ENCODE data around the gene LIMK1. TPM values are rescaled to one million over a fixed set of nuclear protein-coding genes. Genes with fewer than 3 reads are reported as not detected.
A peak's percentile ranks its signal among the peaks of the same experiment; 100 is the strongest.

Gene LIMK1
- polyA plus RNA-seq, 2 of the 4 experiments (the other 2 are of a cell fraction) = 17.6 to 28.9 TPM

GRCh38 chr7:74063223-74063641 is 20.4 kb upstream of the LIMK1 start:
- TF ChIP-seq RARB (CRISPR knock-in tag; IDR thresholded peaks at IDR 0.05) (no peak), EHMT2 (IDR thresholded peaks at IDR 0.05; ENCODE audit: low read depth) (no peak), ZSCAN20 (CRISPR knock-in tag; IDR thresholded peaks at IDR 0.05) (no peak), CBX8 (IDR thresholded peaks at IDR 0.05) (no peak), ATOH8 (CRISPR knock-in tag; IDR thresholded peaks at IDR 0.05; ENCODE audit: low read depth) (no peak), RNF2 (IDR thresholded peaks at IDR 0.05; ENCODE audit: borderline replicate concordance, low read depth) (no peak), MAZ (IDR thresholded peaks at IDR 0.05; ENCODE audit: borderline replicate concordance, low read depth, low read length) (no peak), PBX3 (IDR thresholded peaks at IDR 0.05) (no peak), ELK1 (IDR thresholded peaks at IDR 0.05; ENCODE audit: low read depth, low read length) (no peak), POLR2AphosphoS2 (conservative IDR thresholded peaks at IDR 0.05; ENCODE audit: low read length) (no peak), BCL3 (IDR thresholded peaks at IDR 0.05) (no peak)
- CTCF ChIA-PET = interaction anchor here (3.9 kb wide), 1 partner anchor 337 kb away, joined by 23 read pairs; no protein-coding TSS in a partner anchor
- no peak overlapping the region for H3K4me2 ChIP-seq
- FAIRE-seq (no peak), ATAC-seq (no peak), DNase-seq (ENCODE audit: low read depth in 1 of 2, low spot score in 1 of 2) (no peak)
- peaks cover 25% of the 10 kb centered on the region for H3K4me1 ChIP-seq
- H3K4me3 ChIP-seq = no peak overlapping the region
- WGBS (ENCODE audit: missing lambda C conversion rate) = 93% methylated on average over 13 of the region's 14 CpGs
- H3K27ac ChIP-seq = peak overlapping the region in 1 of 2 experiments; percentile 93; a peak in 3 of 6 replicates
- POLR2A ChIA-PET = no interaction called here
- no peaks in the 10 kb centered on the region for H3K9me3 ChIP-seq

- Histone ChIP-seq H3K4me1 (peaks cover 25% of the 10 kb centered on the region), H3K4me3 (no peak overlapping the region), H3K27ac (peak overlapping the region in 1 of 2 experiments; percentile 93; a peak in 3 of 6 replicates), H3K9me3 (no peaks in the 10 kb centered on the region), H3K4me2 (no peak overlapping the region)
- POLR2A ChIA-PET = no interaction called here
- CTCF ChIA-PET = interaction anchor here (0.8 to 3.9 kb wide), 5 partner anchors 12 to 337 kb away, joined by 3 to 23 read pairs (median 10); no protein-coding TSS in a partner anchor
- ATAC-seq = no peak
- FAIRE-seq = no peak
- TF ChIP-seq CHD2 (IDR thresholded peaks at IDR 0.05; ENCODE audit: low read length, partially characterized antibody) (no peak), BCL3 (IDR thresholded peaks at IDR 0.05) (no peak), PHF8 (IDR thresholded peaks at IDR 0.05; ENCODE audit: borderline replicate concordance, low read depth) (no peak), RFX5 (IDR thresholded peaks at IDR 0.05) (no peak), RCOR1 (IDR thresholded peaks at IDR 0.05; ENCODE audit: low read depth, low read length) (no peak), HES2 (IDR thresholded peaks at IDR 0.05) (no peak), CEBPB (IDR thresholded peaks at IDR 0.05) (no peak), JUNB (IDR thresholded peaks at IDR 0.05) (no peak), HOXB13 (CRISPR knock-in tag; IDR thresholded peaks at IDR 0.05; ENCODE audit: low read depth) (no peak), MAZ (IDR thresholded peaks at IDR 0.05; ENCODE audit: borderline replicate concordance, low read depth, low read length) (no peak), KDM1A (IDR thresholded peaks at IDR 0.05; ENCODE audit: low read depth) (no peak), EHMT2 (IDR thresholded peaks at IDR 0.05; ENCODE audit: low read depth) (no peak)
- no peak for DNase-seq (ENCODE audit: low read depth in 1 of 2, low spot score in 1 of 2)
- WGBS (ENCODE audit: missing lambda C conversion rate) = 89% methylated on average over 12 of the region's 12 CpGs
Observed at GRCh38 chr7:74063646-74064045, 20.0 kb upstream of the LIMK1 start.
